ENCODE data around the gene KLK14.
A peak's percentile ranks its signal among the peaks of the same experiment; 100 is the strongest.

The KLK14 gene, protein sequence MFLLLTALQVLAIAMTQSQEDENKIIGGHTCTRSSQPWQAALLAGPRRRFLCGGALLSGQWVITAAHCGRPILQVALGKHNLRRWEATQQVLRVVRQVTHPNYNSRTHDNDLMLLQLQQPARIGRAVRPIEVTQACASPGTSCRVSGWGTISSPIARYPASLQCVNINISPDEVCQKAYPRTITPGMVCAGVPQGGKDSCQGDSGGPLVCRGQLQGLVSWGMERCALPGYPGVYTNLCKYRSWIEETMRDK

GRCh38 chr19:51082611-51083010 is at the start of gene KLK14:
Gene KLK14 (minus strand): TSS chr19:51082887. CDS start chr19:51082614, 273 bp downstream.
- DNase-seq (ENCODE audit: low spot score) = no peak

- no peak for DNase-seq (ENCODE audit: low spot score)
Measured at GRCh38 chr19:51131780-51132680, 49.3 kb upstream of the KLK14 start.

DNA sequence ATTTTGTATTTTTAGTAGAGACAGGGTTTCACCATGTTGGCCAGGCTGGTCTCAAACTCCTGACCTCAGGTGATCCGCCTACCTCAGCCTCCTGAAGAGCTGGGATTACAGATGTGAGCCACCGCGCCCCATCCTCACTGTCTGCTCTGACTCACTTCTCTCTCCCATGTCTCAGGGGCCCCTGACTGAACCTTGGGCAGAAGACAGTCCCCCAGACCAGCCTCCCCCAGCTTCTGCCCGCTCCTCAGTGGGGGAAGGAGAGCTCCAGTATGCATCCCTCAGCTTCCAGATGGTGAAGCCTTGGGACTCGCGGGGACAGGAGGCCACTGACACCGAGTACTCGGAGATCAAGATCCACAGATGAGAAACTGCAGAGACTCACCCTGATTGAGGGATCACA is 47.0 kb upstream of the KLK14 start:
- DNase-seq (ENCODE audit: low spot score) = no peak

- DNase-seq (ENCODE audit: low spot score) = no peak
Measured at GRCh38 chr19:51128227-51128626, 45.5 kb upstream of the KLK14 start.

GRCh38 chr19:51127755-51128154 is 45.1 kb upstream of the KLK14 start:
- no peak for DNase-seq (ENCODE audit: low spot score)

DNA sequence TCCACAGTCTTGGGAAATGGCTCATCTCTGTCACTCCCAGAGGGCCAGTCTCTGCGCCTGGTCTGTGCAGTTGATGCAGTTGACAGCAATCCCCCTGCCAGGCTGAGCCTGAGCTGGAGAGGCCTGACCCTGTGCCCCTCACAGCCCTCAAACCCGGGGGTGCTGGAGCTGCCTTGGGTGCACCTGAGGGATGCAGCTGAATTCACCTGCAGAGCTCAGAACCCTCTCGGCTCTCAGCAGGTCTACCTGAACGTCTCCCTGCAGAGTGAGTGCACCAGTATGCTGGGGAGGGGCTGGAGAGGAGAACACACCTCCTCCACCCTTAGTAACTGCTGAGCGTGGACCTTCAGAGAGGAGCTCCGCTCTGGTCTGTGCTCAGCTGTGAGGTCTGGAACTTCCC is 44.3 kb upstream of the KLK14 start:
- no peak for DNase-seq (ENCODE audit: low spot score)

- DNase-seq (ENCODE audit: low spot score) = no peak
Measured at GRCh38 chr19:51125421-51126075, 42.9 kb upstream of the KLK14 start.

DNA sequence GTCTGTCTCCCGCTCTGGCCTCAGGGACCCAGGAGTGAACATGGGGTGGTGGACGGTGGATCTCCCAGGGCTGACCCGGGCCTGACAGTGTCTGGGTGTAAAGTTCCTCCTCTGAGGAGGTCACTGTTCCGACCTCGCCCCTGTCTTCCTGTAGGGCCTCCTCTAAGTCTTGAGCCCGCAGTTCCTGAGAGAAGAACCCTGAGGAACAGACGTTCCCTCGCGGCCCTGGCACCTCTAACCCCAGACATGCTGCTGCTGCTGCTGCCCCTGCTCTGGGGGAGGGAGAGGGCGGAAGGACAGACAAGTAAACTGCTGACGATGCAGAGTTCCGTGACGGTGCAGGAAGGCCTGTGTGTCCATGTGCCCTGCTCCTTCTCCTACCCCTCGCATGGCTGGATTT is 42.0 kb upstream of the KLK14 start, which contains the start of gene SIGLEC9:
SIGLEC9 (plus strand) TSS at position 178 of the 400 bp plus-strand sequence; CDS start at position 247, 69 bp downstream.
- DNase-seq (ENCODE audit: low spot score) = no peak

DNA sequence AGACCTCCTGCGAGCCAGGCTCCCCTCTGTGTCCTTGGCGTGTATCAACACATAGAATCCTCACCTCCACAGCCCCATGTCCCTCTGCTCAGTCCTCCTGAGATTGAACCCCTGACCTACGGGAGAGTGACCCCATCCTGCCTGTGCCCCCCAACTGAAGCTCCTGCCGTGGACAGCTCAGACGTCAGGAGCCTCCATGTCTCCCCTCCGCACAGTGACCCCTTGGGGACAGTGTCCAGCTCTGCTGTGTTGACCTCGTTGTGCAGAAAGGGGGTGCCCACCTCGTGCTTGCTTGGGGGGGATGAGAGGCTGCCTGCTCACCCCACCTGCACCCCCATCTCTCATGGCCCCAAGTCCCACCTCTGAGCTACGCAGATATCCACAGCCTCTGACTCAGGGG is 41.5 kb upstream of the KLK14 start:
- no peak for DNase-seq (ENCODE audit: low spot score)

- no peak for DNase-seq (ENCODE audit: low spot score)
Measured at GRCh38 chr19:51123802-51124201, 41.1 kb upstream of the KLK14 start.

GRCh38 chr19:51123381-51123800 is 40.7 kb upstream of the KLK14 start:
- no peak for DNase-seq (ENCODE audit: low spot score)

- DNase-seq (ENCODE audit: low spot score) = peak; percentile 47
Measured at GRCh38 chr19:51122112-51122981, 39.7 kb upstream of the KLK14 start.

GRCh38 chr19:51121257-51121656 is 38.6 kb upstream of the KLK14 start:
- no peak for DNase-seq (ENCODE audit: low spot score)

- DNase-seq (ENCODE audit: low spot score) = no peak
Measured at GRCh38 chr19:51120160-51120559, 37.5 kb upstream of the KLK14 start.

DNA sequence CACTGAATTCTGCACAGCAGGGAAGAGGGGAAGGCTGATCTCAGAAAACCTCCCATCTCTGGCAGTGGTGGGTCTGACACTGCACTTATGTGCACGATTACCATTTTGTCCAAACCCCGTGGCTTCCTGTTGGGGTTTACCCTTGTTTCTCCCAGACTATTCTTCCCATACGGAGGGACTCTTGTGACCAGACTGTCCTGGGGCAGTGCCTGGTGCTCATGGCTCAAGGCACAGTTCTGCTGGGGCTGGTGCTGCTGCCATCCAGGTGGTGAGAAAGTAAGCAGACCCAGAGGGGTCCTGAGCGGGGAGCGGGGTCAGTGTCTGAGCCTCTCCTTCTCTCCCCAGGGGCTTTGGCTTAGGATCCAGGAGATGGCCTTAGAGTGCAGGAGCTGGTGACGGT is 36.9 kb upstream of the KLK14 start:
- DNase-seq (ENCODE audit: low spot score) = no peak

- DNase-seq (ENCODE audit: low spot score) = no peak
Measured at GRCh38 chr19:51119101-51119500, 36.4 kb upstream of the KLK14 start.

DNA sequence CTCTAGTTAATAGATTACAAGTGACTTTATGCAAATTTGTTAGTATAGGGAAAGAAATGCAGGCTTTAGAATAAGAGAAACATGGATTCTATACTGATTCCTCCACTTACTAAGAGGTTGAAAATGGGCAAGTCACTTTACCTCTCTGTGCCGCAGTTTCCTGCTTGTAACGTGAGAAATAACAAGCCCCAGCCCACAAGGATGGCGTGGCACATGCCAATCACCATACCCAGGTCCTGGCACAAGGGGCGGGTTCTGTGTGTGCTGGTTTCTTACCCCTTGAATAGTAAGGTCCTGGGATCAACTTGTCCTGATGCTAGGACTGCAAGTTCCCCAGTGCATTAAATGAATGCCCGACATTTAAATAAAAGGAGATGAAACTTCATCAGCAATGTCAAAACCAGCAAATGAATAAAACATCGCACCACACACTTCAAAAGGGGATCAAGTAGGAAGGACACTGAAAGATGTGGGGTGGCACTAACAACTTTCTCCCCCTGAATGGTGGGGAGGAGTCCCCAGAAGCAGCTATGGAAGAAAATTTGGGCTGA is 34.1 kb upstream of the KLK14 start:
- DNase-seq (ENCODE audit: low spot score) = no peak

- no peak for DNase-seq (ENCODE audit: low spot score)
Measured at GRCh38 chr19:51114087-51114729, 31.5 kb upstream of the KLK14 start.

GRCh38 chr19:51111606-51112005 is 28.9 kb upstream of the KLK14 start:
- peak; percentile 36 for DNase-seq (ENCODE audit: low spot score)

GRCh38 chr19:51110666-51110971 is 27.9 kb upstream of the KLK14 start:
- no peak for DNase-seq (ENCODE audit: low spot score)

- no peak for DNase-seq (ENCODE audit: low spot score)
Measured at GRCh38 chr19:51108805-51109146, 26.1 kb upstream of the KLK14 start.

Data from RKO (cell line).